HL-60 (cell line): Measurements from ENCODE around the gene TARS1.

Source experiments
- CTCF ChIP-seq: IDR thresholded peaks from one replicate; pipeline ENCODE4 v1.5.1; 2011; ENCODE audit warnings: low read length, control low read depth, inconsistent platforms; ENCODE audit not compliant: insufficient read depth
- POLR2AphosphoS5 ChIP-seq: IDR thresholded peaks from 2 replicates; pipeline ENCODE4 v1.6.1; 2012; ENCODE audit warnings: low read depth

DNA sequence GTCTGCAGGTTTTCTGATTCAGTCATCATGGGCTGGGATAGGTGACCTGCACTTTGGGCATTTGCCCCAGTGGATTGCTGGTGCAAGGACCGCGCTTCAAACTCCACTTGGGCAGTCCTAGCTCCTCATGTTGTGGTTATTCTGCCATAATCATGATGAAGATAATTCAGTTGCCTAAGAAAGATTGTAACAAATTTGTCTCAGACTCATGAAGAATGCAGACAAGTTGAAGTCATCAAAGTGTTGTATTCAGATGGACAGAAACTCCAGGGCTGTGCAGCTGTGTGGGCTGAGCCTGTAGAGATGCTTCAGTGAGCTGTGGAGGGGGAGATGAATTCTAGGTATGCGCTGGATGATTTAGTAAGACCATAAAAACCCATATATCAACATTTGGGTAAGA, 38.5 kb downstream of the TARS1 start:
- TF ChIP-seq CTCF (no peak), POLR2AphosphoS5 (no peak)
